HG03558 (cell line): Measurements from ENCODE around the gene CD300A.
"Not testable (repeated sequence)": the region's sequence is repeated elsewhere in the genome, so short reads cannot be mapped to it uniquely, and the experiment has no call there.

Experiments
- ATAC-seq: cut with Tn5 transposase; IDR thresholded peaks from one replicate; pipeline ENCODE4 v1.9.1; 2021; ENCODE audit warnings: moderate number of reproducible peaks; ENCODE audit not compliant: unreplicated experiment; ENCODE audit errors: extremely low read depth

The CD300A gene

DNA sequence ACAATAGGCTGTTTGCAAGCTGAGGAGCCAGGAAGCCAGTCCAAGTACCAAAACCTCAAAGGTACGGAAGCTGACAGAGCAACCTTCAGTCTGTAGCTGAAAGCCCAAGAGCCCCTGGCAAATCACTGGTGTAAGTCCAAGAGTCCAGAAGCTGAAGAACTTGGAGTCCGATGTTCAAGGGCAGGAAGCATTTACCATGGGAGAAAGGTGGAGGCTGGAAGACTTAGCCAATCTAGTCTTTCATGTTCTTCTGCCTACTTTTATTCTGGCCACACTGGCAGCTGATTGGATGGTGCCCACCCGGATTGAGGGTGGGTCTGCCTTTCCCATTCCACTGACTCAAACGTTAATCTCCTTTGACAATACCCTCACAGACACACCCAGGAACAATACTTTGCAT, 49.5 kb downstream of the CD300A start:
- no peak for ATAC-seq

DNA sequence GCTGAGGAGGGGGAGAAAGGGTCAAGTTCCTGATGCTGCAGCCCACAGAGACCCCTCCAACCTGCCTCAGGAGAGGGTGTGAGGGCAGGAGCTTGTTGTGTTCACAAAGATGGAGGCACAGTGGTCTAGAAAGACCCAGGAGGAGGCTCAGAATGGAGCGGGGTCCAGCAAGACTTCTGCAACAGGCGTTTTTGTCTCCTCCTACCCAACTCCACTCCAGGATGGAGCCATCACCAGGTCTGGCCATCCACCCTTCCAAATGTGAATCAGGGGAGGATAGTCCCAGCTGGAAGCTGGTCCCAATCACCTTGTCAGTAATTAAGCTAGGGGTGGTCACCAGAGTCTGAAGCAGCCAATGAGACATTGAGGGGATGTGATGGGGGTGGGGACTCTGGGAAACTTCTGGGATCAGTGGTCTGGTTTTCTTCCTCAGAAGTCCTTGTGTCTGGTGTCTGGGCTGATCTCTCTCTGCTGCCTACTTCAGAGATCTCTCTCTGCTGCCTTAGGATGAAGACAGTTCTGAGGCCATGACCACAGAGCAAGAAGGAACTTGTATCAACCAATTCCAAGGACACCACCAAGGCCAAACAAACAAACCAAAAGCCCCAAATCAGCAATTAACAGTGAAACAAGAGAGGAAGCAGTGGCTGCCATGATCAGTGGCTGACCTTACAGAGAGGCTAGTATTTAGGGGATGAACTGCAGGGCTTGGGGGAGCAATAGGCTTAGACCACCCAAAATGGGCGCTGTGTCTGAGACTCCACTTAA, 50.3 kb downstream of the CD300A start:
- no peak for ATAC-seq

DNA sequence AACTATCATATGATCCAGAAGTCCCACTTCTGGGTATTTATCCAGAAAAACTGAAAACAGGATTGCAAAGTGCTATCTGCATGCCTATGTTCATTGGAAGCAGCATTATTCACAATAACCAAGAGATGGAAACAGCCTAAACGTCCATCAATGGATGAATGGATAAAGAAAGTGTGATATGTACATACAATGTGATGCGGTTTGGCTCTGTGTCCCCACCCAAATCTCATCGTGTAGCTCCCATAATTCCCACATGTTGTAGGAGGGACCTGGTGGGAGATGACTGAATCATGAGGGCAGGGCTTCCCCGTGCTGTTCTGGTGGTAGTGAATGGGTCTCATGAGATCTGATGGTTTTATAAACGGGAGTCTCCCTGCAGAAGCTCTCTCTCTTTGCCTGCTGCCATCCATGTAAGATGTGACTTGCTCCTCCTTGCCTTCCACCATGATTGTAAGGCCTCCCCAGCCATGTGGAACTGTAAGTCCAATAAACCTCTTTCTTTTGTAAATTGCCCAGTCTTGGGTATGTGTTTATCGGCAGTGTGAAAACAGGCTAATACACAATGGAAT, 52.1 kb downstream of the CD300A start:
- not testable (repeated sequence) for ATAC-seq

DNA sequence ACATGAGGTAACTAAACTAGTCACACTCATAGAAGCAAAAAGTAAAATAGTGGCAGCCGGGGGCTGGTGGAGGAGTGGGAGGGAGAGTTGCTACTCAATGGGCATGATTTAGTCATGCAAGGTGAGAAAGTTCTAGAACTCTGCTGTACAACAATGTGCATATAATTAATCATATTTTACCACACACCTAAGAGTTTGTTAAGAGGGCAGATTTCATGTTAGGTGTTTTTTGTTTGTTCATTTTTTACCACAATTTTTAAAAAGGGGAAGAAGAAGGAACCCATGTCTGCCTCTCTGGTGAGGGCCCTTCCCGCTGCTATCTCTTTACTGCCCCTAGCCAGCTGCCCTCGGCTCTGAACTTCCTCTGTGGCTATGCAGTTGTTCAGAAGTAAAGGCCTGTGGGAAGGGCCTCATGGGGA, 53.6 kb downstream of the CD300A start:
- ATAC-seq = no peak

DNA sequence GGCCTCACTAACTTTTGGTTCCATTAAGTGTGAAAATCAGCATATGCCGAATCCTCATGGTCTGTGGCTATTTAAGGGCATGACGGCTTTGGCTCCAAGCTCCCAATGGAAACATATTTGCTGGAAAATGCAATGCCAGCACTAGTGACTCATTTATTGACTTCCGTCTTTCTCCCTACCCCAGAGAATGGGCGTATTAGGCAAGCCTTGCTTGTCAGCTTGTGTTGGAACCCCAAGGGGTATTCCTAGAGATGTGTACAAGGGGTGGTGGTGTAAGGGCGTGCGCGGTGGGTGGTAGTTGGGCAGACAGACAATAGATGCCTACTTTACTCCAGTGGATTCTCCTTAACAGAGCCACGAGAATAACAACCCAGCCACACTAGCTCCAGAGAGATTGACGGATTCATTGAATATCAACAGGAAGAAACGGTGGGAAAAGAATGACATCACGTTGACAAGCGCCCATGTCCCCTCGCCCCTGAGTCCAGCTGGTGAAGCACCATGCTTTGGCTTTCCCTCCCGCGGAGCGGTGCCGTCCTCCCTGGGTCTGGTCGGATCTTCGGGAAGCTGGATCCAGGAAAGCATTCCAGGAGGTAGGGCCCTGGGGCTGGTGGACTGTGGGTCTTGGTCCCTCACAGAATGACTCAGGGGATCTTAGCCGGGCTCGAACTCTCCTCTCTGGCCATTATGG, 54.5 kb downstream of the CD300A start:
- no peak for ATAC-seq

DNA sequence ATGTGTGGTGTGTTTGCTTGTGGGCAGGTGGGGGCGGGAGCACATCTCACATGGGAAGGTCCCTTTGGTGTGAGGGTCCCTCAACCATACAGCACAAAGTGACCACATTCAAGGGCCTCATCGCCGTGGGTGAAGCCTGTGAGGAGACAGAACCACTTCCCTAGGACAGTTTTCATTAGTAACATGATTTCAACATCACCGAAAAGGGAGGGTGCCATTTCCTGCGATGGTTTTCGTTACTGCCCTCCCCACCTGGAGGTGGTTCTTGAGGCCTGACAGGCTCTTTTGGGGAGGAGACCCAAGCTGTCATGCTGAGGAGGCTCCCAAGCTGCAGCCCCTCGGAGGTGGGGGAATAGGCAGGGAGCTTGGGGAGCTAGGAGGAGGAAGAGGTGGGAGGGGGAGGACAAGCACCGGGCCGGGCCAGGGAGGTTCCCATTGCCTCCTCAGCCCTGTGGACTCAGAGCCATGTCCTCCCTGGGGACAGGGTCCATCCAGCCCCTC, 55.3 kb downstream of the CD300A start:
- ATAC-seq = no peak

DNA sequence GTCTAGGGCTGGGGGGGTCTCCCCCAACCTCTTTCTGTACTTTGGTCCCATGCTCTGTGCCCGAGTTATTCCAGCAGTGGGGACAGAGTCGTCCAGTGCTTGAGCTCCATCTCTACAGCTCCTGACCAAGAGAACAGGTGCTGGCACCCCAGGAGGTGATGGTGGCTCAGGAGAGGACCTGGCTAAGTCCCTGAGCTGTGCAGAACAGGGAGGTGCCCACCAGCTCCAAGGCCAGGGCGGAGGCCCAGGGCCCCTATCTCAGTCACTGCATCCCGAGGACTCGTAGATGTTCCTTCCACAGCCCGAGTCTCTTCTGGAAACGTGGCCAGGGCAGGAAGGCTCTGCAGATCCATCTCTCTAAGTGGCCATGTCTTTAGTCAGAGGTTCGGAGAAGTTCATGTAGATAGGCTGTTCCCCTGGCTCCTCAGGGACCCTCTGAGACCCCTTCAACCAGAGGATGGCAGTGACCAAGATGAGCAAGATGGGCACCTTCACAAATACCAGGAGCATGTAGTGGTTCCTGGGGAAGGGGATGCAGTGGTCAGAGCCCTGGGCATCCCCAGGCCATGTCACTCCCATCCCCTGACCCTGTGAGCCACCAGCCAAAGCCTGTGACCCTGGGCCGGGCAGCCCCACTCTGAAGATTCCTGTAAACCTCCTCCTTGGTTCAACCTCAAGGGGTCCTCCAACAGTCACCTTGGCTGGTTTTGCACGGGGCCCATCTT, 56.1 kb downstream of the CD300A start:
- no peak for ATAC-seq

DNA sequence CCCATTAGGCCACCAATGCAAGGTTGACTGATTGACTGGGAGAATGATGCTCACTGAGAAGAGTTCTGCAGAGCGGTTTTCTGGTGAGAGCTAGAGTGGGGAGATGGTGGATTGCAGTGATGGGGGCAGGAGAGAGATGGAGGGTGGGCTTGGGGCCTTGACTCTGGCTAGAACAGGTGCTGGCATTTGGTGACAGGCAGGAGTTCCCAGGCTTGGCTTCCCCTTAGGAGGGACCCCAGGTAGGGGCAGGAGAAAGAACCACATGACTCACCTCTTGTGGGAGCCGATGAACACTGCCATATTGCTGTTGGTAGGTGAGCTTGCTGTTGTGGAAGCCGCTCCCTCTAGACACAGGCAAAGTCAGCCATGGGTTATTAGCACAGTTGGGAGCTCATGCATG, 56.9 kb downstream of the CD300A start:
- no peak for ATAC-seq

DNA sequence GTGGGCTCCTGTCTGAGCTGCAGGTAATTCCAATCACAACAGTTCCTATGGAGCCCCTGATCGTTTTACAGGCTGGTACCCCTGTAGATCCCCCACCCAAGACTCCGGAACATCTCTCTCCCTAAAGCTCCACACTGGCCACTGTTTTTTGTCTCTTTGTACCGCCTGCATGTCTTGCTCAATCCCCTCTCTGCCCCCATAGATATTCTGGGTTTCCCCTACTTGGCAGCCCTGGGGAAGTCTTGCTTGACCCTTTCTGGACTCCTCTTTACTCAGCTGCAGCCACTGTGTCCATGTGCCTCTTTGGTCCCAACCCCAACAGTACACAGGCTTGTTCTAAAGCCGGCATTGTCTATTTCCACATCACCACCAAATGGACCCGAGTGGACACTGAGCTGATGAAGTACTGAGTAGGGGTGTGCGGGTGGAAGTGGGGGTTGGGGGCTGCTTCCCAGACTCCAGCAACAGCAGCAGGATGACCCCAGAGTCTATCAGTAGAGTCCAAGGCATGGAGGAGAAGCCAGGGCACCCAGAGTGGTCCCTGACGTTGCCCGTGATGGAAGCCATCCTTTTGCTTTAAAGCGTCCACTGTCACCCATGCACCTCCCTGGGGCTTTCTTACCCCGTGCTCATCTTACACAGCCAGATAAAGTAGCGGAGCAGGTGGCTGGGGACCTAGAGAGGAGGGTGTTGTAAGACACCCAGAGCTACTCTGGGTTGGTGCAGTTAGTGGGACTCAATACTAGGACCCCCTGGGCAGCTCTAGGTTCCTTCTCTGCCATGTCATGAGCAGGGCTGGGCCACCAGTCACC, 58.4 kb downstream of the CD300A start:
- ATAC-seq = no peak

DNA sequence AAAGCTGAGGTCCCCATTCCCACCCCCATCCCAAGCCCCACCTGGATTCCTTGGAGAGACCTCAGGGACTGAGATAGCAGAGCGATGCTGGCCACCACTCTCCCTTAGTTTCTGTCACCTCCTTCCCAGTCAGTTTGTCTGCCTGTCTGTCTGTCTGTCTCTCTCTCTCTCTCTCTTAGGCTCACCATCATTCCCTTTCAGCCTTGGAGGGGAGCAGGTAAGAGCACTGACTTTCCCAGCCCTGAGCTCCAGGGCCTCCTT, 59.0 kb downstream of the CD300A start:
- ATAC-seq = no peak

DNA sequence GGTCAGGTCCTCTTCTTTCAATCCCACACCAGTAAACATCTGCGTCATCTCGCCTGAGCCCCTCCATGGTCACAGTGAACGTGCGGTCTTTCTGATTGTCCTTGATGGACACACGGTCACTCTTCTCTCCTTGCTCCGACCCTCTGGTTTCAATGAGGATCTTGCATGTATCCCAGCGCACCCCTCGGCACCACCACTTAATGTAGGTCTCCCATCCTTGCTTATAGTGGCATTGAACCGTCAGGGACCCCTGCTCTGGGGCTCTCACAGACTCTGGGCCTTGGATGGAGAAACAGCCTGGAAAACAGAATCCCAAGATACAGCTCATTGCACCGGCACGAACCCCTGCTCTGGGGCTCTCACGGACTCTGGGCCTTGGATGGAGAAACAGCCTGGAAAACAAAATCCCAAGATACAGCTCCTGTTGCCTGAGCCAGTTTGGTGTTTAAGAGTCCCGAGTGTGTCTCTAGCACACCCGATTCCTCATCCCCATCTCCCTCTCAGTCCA, 59.4 kb downstream of the CD300A start:
- ATAC-seq = no peak

DNA sequence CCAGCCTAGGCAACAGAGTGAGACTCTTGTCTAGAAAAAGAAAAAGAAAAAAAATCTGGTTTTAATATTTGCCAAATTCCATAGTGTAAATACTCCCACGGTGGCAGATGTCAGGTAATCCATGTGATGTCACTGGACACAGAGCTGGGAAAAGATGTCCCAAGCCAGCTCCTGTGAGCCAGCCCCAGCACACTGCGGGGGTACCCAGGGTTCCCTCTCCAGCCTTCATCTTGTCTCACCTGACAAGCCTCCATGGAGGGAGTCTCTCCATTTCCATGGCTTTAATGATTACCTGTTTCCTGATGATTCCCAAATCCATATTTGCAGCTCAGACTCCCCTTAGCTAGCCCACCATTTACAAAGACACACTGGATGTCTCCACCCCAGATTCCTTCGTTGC, 60.2 kb downstream of the CD300A start:
- ATAC-seq = no peak

DNA sequence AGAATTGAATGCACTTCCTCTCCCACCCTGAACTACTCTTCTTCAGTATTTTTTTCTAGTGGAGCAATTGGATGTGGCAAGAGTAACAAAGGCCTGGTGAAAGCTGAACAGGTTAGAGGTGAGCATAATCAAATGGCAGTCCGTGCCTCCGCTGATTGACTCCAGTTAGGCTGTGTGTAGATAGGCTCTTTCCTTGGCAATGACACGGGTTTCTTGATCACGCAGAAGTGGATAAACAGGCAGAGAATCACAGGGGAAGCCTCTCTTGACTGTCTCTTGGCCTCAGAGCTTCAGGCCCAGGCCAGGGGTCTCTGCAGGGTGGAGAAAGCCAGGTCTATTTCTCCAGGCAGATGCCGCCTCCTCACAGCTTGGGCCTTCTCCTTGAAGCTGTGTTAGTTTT, 60.6 kb downstream of the CD300A start:
- no peak for ATAC-seq

DNA sequence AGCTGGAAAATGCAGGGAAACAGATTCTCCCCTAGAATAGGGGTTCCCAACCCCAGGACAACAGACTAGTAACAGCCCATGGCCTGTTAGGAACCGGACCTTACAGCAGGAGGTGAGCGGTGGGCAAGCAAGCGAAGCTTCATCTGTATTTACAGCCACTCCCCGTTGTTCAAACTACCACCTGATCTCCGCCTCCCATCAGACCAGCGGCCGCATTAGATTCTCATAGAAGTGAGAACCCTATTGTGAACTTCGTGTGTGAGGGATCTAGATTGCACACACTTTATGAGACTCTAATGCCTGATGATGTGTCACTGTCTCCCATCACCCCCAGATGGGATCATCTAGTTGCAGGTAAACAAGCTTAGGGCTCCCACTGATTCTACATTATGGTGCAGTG, 61.3 kb downstream of the CD300A start:
- ATAC-seq = no peak

DNA sequence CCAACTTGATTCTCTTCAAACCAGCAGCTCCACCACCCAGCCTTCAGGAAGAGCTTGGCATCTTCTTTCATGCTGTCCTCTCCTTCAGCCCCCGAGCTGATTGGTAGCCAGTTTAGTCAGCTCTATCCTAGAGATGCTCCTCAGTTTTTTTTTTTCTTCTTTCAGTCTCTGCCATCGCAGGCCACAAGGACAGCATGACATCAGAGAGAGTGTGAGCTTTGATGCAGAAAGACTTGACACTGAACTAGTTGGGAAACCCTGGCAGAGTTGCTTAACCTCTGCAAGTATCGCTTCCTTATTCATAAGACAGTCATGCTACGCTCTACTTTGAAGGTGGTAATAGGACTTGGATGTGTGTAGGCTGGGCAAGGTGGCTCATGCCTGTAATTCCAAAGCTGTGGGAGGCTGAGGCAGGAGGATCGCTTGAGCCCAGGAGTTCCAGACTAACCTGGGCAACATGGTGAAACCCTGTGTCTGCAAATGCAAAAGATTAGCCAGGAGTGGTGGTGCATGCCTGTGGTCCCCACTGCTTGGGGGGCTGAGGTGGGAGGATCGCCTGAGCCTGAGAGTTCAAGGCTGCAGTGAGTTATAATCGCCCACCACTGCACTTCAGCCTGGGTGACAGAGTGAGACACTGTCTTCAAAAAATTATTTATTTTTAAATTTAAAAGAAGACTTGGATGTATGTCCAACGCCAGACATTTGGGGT, 62.2 kb downstream of the CD300A start:
- peak; percentile 71 for ATAC-seq

DNA sequence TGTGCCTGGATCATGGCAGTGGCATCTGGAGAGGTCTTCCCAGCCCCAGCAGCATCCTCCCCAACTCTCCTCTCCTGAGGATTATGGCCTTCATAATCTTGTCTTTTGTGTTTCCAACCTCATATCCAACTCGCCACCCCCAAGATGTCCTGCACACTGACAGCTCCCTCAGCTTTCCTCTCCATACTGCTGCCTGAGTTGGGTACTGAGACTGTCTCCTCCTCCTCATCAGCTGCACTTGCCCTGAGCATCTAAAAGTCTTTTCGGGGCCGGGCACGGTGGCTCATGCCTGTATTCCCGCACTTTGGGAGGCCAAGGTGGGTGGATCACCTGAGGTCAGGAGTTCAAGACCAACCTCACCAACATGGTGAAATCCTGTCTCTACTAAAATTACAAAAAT, 62.8 kb downstream of the CD300A start:
- ATAC-seq = no peak

DNA sequence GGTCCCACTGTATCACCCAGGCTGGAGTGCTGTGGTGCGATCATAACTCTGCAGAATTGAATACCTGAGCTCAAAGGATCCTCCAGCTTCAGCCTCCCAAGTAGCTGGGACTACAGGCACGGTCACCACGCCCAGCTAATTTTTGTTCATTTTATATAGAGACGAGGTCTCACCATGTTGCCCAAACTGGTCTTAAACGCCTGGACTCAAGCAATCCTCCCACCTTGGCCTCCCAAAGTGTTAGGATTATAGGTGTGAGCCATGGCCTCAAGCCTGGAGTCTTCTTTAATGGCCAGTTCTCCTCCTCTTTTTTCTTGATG, 64.4 kb downstream of the CD300A start:
- no peak for ATAC-seq

DNA sequence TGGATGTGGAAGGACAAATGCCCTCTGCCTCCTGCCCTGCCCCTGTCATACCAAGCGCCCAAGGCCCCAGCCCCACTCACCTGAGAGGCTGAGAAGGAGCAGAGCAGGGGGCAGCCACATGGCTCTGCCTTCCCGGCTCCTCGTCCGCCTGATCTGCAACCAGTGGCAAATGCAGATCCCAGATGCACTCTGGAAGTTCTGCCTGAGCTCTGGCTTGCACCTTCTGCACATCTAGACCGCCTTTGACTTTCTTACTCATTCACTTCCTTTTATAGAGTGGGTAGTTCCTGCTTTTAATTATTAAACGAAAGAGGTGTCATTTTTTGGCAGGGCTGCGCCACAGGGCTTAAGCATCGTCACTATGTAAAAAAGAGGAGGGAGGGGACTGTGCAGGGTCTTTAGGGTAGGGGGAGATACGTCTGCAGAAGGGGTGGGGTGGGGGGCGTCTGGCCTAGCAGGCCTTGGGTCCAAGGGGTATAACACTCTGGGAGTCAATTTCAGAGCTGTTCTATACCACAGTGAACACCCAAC, 64.9 kb downstream of the CD300A start, which contains the start of gene CD300LB:
CD300LB (minus strand) TSS at position 245 of the 531 bp plus-strand sequence; CDS start at position 120, 125 bp downstream.
- ATAC-seq = no peak

DNA sequence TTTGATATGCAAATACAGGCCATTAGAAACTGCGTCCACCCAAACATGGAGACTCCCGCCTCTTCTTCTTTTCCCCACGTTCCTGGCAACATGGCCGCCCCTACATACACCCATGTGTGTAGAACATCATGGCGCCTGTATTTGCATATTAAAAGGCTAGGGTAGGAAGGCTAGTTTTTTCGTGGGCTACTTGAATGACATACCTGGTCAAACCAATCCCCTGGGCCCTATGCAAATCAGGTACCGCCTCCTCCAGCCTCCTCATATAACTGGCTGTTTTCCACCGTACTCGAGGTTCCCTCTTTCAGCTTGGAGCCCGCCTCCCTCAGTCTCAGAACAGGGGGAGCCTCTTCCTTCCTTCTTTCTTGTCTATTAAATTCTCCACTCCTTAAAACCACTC, 65.7 kb downstream of the CD300A start:
- ATAC-seq = no peak
